ENCODE measurements around the gene UBE2J2.

UBE2J2 gene

DNA sequence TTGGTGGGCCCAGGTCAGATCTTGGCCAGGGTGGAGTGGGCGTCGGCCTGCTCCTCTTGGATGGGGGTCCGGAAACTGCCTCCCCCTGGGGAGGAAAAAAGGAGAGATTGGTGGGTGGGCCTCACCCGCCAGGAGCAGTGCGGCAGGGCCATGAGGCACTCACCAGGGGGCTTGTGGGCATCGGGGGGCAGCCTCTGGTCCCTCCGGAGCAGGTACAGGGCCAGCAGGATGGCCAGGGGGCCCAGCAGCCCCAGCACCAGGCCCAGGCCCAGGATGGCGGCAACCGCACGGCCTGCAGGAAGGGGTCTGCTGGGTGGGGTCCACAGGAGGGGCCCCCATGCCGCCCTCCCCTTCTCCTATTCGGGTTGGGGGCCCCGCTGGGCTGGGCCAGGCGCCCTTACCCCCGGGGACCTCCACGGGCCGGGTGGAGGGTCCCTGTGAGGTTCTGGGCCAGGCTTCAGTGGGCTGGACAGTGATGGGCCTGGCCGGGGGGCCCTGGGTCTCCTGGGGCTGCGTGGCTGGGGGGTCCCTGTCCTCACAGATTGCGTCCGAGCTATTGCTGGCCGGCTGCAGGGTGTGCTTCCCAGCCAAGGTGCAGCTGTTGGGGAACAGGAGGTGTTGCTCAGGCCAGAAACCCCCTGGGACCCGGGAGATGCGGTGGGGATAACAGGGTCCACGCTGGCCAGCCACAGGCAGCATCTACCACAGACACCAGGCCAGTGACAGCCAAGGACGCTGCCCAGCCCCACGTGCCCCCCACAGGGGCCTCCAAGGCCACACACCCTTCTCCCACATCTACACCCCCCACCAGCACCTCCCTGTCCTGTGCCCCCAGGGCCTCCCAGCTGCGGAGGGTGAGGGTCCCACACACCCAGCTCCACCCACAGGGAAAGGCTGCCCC is 61.9 kb downstream of the UBE2J2 start:
- DNase-seq (ENCODE audit: low read depth) = no peak

DNA sequence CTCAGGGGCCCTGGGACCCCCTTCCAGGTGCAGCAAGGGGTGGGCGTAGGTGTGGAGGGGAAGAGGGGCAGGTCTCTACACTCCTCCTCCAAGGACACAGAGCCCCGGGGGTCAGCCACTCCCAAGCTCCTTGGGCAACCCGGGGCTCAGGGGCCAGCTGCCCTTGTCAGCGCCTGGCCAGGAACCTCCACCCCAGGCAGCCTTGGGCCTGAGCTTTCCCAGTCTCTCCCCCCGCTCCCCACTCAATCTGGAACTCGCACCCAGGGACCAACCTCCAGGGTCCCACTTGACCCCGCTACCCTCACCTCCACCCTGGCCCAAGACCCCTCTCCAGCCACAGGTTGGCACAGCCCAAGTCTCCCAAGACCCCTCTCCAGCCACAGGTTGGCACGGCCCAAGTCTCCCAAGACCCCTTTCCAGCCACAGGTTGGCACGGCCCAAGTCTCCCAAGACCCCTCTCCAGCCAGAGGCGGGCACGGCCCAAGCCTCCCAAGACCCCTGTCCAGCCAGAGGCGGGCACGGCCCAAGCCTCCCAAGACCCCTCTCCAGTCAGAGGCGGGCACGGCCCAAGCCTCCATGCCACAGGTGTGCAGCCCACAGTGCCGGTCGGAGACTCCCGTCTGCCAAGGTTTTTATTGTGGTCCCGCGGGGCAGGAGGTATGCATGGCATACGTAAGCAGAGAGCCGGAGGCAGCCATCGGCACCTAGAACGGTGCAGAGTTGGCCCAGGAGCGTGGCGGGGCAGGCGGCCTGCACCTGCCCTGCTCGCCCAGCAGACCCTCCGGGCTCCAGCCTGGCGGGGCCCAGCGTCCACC is 62.7 kb downstream of the UBE2J2 start:
- no peak for DNase-seq (ENCODE audit: low read depth)

DNA sequence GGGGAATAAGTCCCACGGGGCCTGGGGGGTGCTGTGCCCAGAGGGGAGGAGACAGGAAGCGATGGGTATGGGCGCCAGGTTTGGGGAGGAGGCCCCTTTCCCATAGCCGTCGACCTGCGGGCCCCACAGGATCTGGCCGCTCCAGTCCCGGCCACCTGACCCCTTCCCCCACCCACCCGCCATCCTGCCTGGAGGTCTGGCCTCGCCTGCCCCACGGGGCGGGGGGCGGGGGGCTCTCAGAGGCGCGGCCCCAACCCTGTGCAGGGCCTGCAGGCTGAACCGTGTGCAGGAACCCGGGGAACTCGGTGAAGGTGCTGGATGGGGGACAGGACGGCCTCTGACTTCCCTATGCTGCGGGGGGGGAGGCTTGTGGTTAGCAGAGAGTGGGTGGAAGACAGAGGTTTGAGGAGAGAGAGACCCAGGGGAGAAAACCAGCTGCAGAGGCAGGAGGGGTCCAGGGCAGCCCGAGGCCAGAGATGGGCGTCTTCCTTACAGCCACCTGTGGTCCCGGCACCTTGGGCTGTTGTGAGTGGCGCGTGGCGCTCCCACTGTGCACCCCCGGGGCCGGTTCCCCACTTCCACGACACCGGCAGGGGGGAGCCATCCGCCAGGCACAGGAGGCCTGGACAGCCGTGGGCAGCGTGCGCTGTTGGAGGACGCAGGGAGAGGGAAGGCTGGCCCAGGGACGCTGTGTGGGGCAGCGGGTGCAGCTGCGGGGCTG is 64.8 kb downstream of the UBE2J2 start:
- no peak for DNase-seq (ENCODE audit: low read depth)

DNA sequence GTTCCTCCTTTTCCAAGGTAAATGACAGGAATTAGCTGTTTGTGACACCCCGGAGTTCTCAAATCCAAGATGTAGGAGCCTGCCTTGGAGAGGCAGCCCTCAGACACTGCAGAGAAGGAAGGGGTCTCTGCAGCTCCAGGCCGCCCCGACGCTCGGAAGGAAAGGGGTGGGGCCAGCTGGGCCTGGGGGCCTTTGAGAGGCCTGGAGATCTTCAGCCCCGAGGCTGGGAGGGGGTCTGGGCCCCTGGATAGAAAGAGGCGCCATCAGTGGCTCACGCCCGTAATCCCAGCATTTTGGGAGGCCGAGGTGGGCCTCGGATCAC is 66.1 kb downstream of the UBE2J2 start:
- DNase-seq (ENCODE audit: low read depth) = no peak

DNA sequence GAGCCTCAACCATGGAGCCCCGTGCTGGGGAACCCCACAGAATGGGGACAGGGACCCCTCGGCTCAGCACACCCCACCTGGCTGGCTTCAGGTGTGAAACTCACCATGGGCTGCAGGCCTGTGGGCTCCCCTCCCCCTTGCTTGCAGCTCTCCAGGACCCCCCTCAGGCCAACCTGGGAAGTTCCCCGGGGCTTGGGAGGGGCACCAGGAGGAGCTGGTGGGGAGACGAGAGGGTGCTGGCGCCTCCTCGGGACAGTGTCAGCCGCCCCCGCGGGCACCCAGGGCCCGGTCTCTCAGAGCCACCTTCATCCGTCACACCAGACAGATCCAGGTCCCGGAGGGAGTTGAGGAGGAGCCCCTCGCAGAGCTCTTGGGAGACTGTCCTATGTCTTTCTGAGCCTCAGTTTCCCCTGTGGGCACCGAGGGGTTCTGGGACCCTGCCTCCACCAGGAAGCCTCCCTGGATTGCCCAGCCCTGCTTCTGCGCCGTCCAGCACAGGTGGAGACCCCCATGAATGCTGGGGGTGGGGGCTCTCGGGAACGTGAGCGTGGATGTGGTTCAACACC is 66.6 kb downstream of the UBE2J2 start:
- no peak for DNase-seq (ENCODE audit: low read depth)

DNA sequence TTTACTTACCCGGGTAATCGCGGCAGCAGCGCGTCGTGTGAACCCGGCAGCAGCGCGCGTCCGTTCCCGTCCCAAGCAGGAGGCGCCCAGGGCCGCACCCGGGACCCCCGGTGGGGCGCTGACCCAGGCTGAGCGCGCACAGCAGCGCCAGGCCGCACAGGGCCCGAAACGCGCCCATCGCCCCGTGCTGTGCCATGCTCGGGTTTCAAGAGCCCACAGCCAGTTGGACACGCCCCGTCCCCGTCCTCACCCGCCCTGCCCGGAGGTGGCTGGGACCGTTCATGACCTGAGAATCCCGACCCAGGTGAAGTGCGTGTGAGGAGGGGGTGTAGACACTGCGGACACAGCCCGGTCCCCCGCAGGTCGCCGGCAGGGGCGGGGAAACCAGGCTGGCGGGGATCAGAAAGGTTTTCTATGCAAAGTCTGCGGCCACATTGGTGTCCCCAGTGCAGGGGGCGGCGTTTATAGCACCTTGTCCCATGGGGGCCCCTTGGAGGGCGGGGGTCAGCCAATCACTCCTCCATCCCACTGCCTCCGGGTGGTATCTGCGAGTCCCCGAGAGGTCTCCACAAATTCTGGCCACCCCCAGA is 67.2 kb downstream of the UBE2J2 start, which contains the start of gene TNFRSF18:
Gene TNFRSF18, minus strand, starts transcription at position 217 of the 590 bp plus-strand sequence. Its CDS starts 21 bp downstream, at position 196.
- DNase-seq (ENCODE audit: low read depth) = no peak

DNA sequence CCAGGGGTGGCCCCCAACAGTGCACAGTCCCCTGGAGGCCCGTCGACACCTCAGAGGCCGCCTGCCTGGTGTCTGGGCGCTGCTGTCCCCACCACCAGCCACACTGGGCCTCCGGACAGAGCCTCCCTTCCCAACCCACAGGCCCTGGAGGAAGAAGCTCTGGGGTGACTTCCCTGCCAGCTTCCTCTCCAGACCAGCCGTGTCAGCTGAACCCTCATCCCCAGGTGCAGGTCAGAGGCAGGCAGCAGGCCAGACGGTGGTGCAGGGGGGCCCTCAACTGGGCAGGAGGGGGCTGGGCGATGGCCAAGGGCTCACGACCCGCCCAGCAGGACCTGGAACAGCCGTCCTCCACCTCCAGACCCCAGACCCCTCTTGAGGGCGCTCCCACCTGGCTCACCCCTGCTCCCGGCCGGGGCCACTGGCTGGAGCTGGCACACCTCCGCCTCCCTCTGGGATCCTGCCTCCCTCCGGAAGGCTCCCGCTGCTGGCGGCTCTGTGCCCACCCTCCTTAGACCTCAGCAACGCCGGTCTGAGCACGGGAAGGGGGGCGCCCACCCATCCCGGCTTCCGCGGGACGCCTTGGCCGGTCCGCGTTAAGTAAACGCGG is 67.8 kb downstream of the UBE2J2 start:
- DNase-seq (ENCODE audit: low read depth) = no peak

DNA sequence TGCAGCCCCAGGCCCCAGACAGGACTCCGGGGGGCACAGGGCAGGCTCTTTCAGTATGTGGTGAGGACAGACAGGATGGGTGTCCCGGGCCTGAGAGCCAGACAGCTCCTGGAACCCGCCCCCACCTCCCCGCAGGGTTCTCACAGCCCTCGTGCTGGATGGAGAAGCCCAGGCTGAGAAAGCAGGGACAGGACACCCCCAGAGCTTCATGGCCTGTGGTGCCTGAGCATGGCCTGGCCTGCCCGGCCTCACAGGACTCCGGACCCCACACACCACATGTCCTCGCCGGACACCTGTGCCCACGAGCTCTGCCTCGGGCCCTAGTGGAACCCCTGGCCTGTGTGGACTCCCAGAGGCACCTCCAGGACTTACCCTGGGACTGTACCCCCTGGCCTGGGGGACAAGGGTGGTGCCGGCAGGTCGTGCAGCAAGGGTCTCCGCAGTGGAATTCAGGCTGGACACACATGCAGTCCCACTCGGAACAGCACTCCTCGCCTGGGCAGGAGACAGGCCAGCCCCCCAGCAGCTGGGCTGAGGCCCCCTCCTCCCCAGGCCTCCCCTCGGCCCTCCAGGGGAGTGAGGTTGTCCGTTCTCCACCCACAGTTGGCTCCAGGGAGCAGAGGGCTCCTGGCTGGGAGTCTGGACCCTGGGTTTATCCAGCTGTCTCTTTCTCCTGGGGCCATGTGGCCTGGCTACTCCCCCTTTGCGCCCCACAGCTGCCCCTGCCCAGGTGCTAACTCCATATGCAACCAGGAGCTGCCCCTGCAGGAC is 68.5 kb downstream of the UBE2J2 start:
- no peak for DNase-seq (ENCODE audit: low read depth)

DNA sequence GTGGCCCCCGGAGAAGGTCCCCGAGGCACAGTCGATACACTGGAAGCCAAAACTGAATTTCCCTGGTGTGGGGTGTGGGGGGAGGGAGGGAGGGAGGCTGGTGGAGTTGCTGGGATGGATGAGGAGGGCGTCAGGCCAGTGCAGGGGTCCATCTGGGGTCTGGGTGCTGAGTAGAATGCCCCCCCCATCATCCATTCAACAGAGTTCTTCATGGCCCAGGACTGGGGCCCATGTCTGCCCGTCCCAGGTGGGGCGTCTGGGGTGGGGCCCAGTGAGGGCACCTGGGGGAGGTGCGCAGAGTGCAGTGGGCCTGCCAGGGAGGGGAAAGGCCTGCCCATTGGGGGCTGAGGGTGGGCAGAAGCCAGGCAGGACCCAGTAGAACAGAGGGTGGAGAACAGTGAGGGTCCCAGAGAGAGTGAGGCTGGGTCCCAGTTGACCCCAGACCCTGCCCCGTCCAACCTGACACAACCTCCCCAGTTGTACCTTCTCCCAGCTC is 69.2 kb downstream of the UBE2J2 start:
- DNase-seq (ENCODE audit: low read depth) = no peak
